Limb (tissue), 2 donors: Measurements from ENCODE around the gene MRPL44.

Experiments used
- DNase-seq, 2 donors: peaks; one replicate each; pipeline ENCODE4 v3.0.0-alpha.2; 2016; ENCODE audit errors: extremely low spot score in 2 of 2

MRPL44 gene

GRCh38 chr2:223957092-223957851 lies at the start of gene MRPL44:
Gene MRPL44, plus strand, starts transcription at chr2:223957463. Its CDS starts 10 bp downstream, at chr2:223957473.
- peak; percentile 94 to 99 for DNase-seq

- no peak for DNase-seq
These were observed 48.8 kb upstream of the MRPL44 start for GRCh38 chr2:223908304-223908998.

- no peak for DNase-seq
These were observed 48.1 kb upstream of the MRPL44 start for GRCh38 chr2:223909001-223909741.

- no peak for DNase-seq
These were observed 42.9 kb upstream of the MRPL44 start for GRCh38 chr2:223914324-223914723.

GRCh38 chr2:223915071-223915470 lies 42.2 kb upstream of the MRPL44 start:
- no peak for DNase-seq

GRCh38 chr2:223916181-223916920 lies 40.9 kb upstream of the MRPL44 start:
- DNase-seq: no peak

GRCh38 chr2:223918671-223919134 lies 38.6 kb upstream of the MRPL44 start:
- DNase-seq: no peak

- no peak for DNase-seq
These were observed 37.2 kb upstream of the MRPL44 start for GRCh38 chr2:223920109-223920508.

GRCh38 chr2:223921204-223921603 lies 36.1 kb upstream of the MRPL44 start:
- DNase-seq: no peak

- DNase-seq: no peak
These were observed 35.0 kb upstream of the MRPL44 start for GRCh38 chr2:223922308-223922707.

- DNase-seq: no peak
These were observed 33.3 kb upstream of the MRPL44 start for GRCh38 chr2:223923976-223924375.

GRCh38 chr2:223925106-223925505 lies 32.2 kb upstream of the MRPL44 start:
- no peak for DNase-seq

- no peak for DNase-seq
These were observed 28.9 kb upstream of the MRPL44 start for GRCh38 chr2:223928113-223929006.

GRCh38 chr2:223929571-223930102 lies 27.6 kb upstream of the MRPL44 start:
- no peak for DNase-seq

GRCh38 chr2:223930103-223930976 lies 26.9 kb upstream of the MRPL44 start:
- no peak for DNase-seq

- DNase-seq: no peak
These were observed 24.2 kb upstream of the MRPL44 start for GRCh38 chr2:223932816-223933800.

GRCh38 chr2:223934870-223935269 lies 22.4 kb upstream of the MRPL44 start:
- no peak for DNase-seq
